Measurements from ENCODE around the gene RNF208. TPM values are rescaled to one million over a fixed set of nuclear protein-coding genes. Genes with fewer than 3 reads are reported as not detected.
A peak's percentile ranks its signal among the peaks of the same experiment; 100 is the strongest.

The RNF208 gene
- total and polyA plus RNA-seq, 2 experiments from 2014 or later: 0.34 to 0.65 TPM

- Histone ChIP-seq H3K27ac (no peak overlapping the region), H3K9ac (no peak overlapping the region), H3F3A (ENCODE audit: insufficient read depth) (peaks cover 4% of the 10 kb centered on the region; the same call in 1 of the 2 replicates), H3K4me2 (ENCODE audit: unreplicated experiment) (no peak overlapping the region), H3K4me3 (no peak overlapping the region), H3K4me1 (ENCODE audit: insufficient read depth) (no peaks in the 10 kb centered on the region), H3K9me2 (ENCODE audit: insufficient read depth) (no peaks in the 10 kb centered on the region), H3K79me2 (ENCODE audit: insufficient read depth) (no peaks in the 10 kb centered on the region), H3K27me3 (replicated peaks; ENCODE audit: insufficient read depth) (no peaks in the 10 kb centered on the region), H2AFZ (no peak overlapping the region), H3K36me3 (ENCODE audit: low read depth) (no peaks in the 10 kb centered on the region), H4K20me1 (ENCODE audit: insufficient read depth) (no peaks in the 10 kb centered on the region), H3K9me3 (ENCODE audit: low read depth) (no peaks in the 10 kb centered on the region)
- 58 to 61% methylated on average over 17 of the region's 17 CpGs for WGBS, 2 experiments (ENCODE audit: low coverage in 1 of 2, low lambda C conversion rate in 2 of 2, missing lambda C conversion rate in 2 of 2)
- no peak for TF ChIP-seq EZH2phosphoT487 (IDR thresholded peaks at IDR 0.05; ENCODE audit: insufficient read depth, low read depth)
- TF ChIP-seq EZH2 (IDR thresholded peaks at IDR 0.05; ENCODE audit: insufficient read depth, poor library complexity, severe bottlenecking): no peak
- in situ Hi-C loops (cut with MboI): no loop called here
- peak; percentile 63 for DNase-seq
Observed at GRCh38 chr9:137176302-137177182, 45.5 kb downstream of the RNF208 start.

DNA sequence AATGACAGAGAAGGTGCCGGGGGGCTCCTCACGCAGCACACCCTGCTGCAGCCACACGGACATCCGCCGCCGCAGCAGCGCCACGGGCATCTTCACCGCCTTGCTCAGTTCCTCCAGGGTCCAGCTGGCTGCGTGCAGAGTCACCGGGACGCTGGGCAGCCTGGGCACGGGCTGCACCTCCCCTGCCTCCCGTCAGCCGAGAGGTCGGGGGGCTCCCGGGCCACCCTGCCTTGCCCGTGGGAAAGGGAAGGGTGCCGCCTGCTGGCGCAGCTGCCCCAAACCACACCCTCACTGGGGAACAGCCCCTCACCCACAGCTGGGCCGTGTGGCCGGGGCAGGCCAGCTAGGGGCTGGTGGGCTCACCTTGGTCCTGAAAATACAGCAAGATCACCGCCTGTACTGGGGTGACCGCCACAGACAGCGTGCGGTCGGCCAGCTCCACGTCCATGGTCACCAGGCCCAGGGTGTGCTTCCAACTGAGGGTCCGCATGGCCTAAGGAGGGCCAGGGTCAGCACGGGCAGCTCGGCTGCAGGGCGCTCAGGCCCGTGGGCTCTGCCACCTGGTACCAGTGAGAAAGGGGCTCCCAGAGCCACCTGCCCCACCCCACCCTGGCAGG, 46.6 kb downstream of the RNF208 start:
- Histone ChIP-seq H3F3A (ENCODE audit: insufficient read depth) (peaks cover 4% of the 10 kb centered on the region; the same call in 1 of the 2 replicates), H3K9me3 (ENCODE audit: low read depth) (no peaks in the 10 kb centered on the region), H3K9ac (no peak overlapping the region), H3K9me2 (ENCODE audit: insufficient read depth) (no peaks in the 10 kb centered on the region), H3K4me1 (ENCODE audit: insufficient read depth) (no peaks in the 10 kb centered on the region), H3K27me3 (replicated peaks; ENCODE audit: insufficient read depth) (peaks cover 2% of the 10 kb centered on the region), H3K36me3 (ENCODE audit: low read depth) (no peaks in the 10 kb centered on the region), H3K4me3 (no peak overlapping the region), H4K20me1 (ENCODE audit: insufficient read depth) (no peaks in the 10 kb centered on the region), H2AFZ (no peak overlapping the region), H3K79me2 (ENCODE audit: insufficient read depth) (no peaks in the 10 kb centered on the region), H3K4me2 (ENCODE audit: unreplicated experiment) (no peak overlapping the region), H3K27ac (no peak overlapping the region)
- in situ Hi-C loops (cut with MboI): no loop called here
- WGBS, 2 experiments (ENCODE audit: low coverage in 1 of 2, low lambda C conversion rate in 2 of 2, missing lambda C conversion rate in 2 of 2): 21 to 33% methylated on average over 30 to 33 of the region's 33 CpGs
- TF ChIP-seq EZH2 (IDR thresholded peaks at IDR 0.05; ENCODE audit: insufficient read depth, poor library complexity, severe bottlenecking): no peak
- peak; percentile 7 for DNase-seq

- H3K9me2 ChIP-seq (ENCODE audit: insufficient read depth): no peaks in the 10 kb centered on the region
- H3K36me3 ChIP-seq (ENCODE audit: low read depth): no peaks in the 10 kb centered on the region
- no peak for DNase-seq
- in situ Hi-C loops (cut with MboI): no loop called here
- 28 to 51% methylated on average over 22 to 26 of the region's 34 CpGs for WGBS, 2 experiments (ENCODE audit: low coverage in 1 of 2, low lambda C conversion rate in 2 of 2, missing lambda C conversion rate in 2 of 2)
- no peak overlapping the region for H2AFZ ChIP-seq
- no peaks in the 10 kb centered on the region for H3K4me1 ChIP-seq (ENCODE audit: insufficient read depth)
- no peak overlapping the region for H3K4me2 ChIP-seq (ENCODE audit: unreplicated experiment)
- no peaks in the 10 kb centered on the region for H3K9me3 ChIP-seq (ENCODE audit: low read depth)
- H4K20me1 ChIP-seq (ENCODE audit: insufficient read depth): no peaks in the 10 kb centered on the region
- no peak overlapping the region for H3K27ac ChIP-seq
- H3K4me3 ChIP-seq: no peak overlapping the region
- peaks cover 4% of the 10 kb centered on the region for H3K27me3 ChIP-seq (replicated peaks; ENCODE audit: insufficient read depth)
- TF ChIP-seq EZH2phosphoT487 (IDR thresholded peaks at IDR 0.05; ENCODE audit: insufficient read depth, low read depth): no peak
- no peak for TF ChIP-seq EZH2 (IDR thresholded peaks at IDR 0.05; ENCODE audit: insufficient read depth, poor library complexity, severe bottlenecking)
- H3K9ac ChIP-seq: no peak overlapping the region
- H3K79me2 ChIP-seq (ENCODE audit: insufficient read depth): no peaks in the 10 kb centered on the region
- peaks cover 4% of the 10 kb centered on the region; the same call in 1 of the 2 replicates for H3F3A ChIP-seq (ENCODE audit: insufficient read depth)
Observed at GRCh38 chr9:137174722-137175293, 47.2 kb downstream of the RNF208 start.

GRCh38 chr9:137173796-137174664, 48.0 kb downstream of the RNF208 start:
- TF ChIP-seq EZH2phosphoT487 (IDR thresholded peaks at IDR 0.05; ENCODE audit: insufficient read depth, low read depth) (no peak), EZH2 (IDR thresholded peaks at IDR 0.05; ENCODE audit: insufficient read depth, poor library complexity, severe bottlenecking) (no peak)
- Histone ChIP-seq H2AFZ (no peak overlapping the region), H3K4me3 (no peak overlapping the region), H4K20me1 (ENCODE audit: insufficient read depth) (no peaks in the 10 kb centered on the region), H3K36me3 (ENCODE audit: low read depth) (no peaks in the 10 kb centered on the region), H3K4me1 (ENCODE audit: insufficient read depth) (no peaks in the 10 kb centered on the region), H3K9ac (no peak overlapping the region), H3F3A (ENCODE audit: insufficient read depth) (peaks cover 4% of the 10 kb centered on the region; the same call in 1 of the 2 replicates), H3K27me3 (replicated peaks; ENCODE audit: insufficient read depth) (peaks cover 4% of the 10 kb centered on the region), H3K27ac (no peak overlapping the region), H3K79me2 (ENCODE audit: insufficient read depth) (no peaks in the 10 kb centered on the region), H3K9me3 (ENCODE audit: low read depth) (no peaks in the 10 kb centered on the region), H3K4me2 (ENCODE audit: unreplicated experiment) (no peak overlapping the region), H3K9me2 (ENCODE audit: insufficient read depth) (no peaks in the 10 kb centered on the region)
- 73 to 74% methylated on average over 45 of the region's 45 CpGs for WGBS, 2 experiments (ENCODE audit: low coverage in 1 of 2, low lambda C conversion rate in 2 of 2, missing lambda C conversion rate in 2 of 2)
- in situ Hi-C loops (cut with MboI): no loop called here
- DNase-seq: peak; percentile 4

Data from GM23248 (cell line).